ENCODE data around the gene TENM3. TPM values are rescaled to one million over a fixed set of nuclear protein-coding genes. Genes with fewer than 3 reads are reported as not detected.
A peak's percentile ranks its signal among the peaks of the same experiment; 100 is the strongest.
"Not testable (repeated sequence)": the region's sequence is repeated elsewhere in the genome, so short reads cannot be mapped to it uniquely, and the experiment has no call there.

The TENM3 gene
- total RNA-seq, 2 donors from 2014 or later = 39.5 to 51.9 TPM

DNA sequence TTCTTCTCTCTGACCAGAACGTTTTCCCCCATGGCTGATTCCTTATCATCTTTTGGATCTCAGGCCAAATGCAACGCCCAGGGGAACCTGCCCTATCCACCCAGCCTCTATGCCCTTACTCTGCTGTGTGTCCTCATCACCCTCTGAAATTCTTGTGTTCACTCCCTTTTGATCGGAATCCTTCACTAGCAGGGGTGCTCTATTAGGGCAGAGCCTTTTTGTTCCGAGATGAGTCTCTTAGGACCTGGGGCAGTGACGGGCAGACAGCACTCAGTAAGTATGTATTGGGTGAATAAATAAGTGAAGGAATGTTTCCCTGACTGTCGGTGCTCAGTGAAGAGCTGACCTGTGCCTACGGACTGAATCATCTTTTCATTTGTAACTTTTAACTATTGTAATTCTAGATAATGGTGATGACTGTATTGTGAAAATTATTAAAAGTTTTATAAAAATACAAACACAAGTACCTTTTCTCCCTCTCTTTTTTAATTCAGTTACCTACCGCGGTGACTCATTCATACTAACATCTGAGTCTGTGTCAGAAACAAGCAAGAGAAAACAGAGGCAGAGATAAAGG is 4.8 kb upstream of the TENM3 start:
- Histone ChIP-seq H3K9me3 (ENCODE audit: control insufficient read depth, low read length) (no peaks in the 10 kb centered on the region), H3K36me3 (ENCODE audit: control insufficient read depth, insufficient read depth, low read length) (no peaks in the 10 kb centered on the region), H3K27me3 (ENCODE audit: control insufficient read depth, insufficient read depth, low read length, poor library complexity, severe bottlenecking) (no peaks in the 10 kb centered on the region), H3K4me1 (ENCODE audit: control insufficient read depth, insufficient read depth, low read length) (peaks cover 7% of the 10 kb centered on the region), H3K9ac (ENCODE audit: extremely low read depth, low read length, poor library complexity, severe bottlenecking) (no peak overlapping the region), H3K27ac (ENCODE audit: low read depth, low read length) (no peak overlapping the region), H3K4me3 (ENCODE audit: low read length) (no peak overlapping the region)
- TF ChIP-seq, protein P1, sequence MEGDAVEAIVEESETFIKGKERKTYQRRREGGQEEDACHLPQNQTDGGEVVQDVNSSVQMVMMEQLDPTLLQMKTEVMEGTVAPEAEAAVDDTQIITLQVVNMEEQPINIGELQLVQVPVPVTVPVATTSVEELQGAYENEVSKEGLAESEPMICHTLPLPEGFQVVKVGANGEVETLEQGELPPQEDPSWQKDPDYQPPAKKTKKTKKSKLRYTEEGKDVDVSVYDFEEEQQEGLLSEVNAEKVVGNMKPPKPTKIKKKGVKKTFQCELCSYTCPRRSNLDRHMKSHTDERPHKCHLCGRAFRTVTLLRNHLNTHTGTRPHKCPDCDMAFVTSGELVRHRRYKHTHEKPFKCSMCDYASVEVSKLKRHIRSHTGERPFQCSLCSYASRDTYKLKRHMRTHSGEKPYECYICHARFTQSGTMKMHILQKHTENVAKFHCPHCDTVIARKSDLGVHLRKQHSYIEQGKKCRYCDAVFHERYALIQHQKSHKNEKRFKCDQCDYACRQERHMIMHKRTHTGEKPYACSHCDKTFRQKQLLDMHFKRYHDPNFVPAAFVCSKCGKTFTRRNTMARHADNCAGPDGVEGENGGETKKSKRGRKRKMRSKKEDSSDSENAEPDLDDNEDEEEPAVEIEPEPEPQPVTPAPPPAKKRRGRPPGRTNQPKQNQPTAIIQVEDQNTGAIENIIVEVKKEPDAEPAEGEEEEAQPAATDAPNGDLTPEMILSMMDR (conservative IDR thresholded peaks at IDR 0.05) = no peak
- WGBS, 2 experiments (ENCODE audit: insufficient coverage in 1 of 2, insufficient read length in 1 of 2) = 61 to 66% methylated on average over 5 to 7 of the region's 9 CpGs
- Mint-ChIP-seq H3K9me3 (peaks cover 7% of the 10 kb centered on the region), H3K4me1 (peaks cover 25% of the 10 kb centered on the region), H3K27me3 (ENCODE audit: insufficient read depth) (no peaks in the 10 kb centered on the region), H3K4me3 (no peak overlapping the region), H3K27ac (peak overlapping the region; percentile 2), H3K36me3 (ENCODE audit: low read depth) (peaks cover 4% of the 10 kb centered on the region)
- peak; percentile 62 for DNase-seq

DNA sequence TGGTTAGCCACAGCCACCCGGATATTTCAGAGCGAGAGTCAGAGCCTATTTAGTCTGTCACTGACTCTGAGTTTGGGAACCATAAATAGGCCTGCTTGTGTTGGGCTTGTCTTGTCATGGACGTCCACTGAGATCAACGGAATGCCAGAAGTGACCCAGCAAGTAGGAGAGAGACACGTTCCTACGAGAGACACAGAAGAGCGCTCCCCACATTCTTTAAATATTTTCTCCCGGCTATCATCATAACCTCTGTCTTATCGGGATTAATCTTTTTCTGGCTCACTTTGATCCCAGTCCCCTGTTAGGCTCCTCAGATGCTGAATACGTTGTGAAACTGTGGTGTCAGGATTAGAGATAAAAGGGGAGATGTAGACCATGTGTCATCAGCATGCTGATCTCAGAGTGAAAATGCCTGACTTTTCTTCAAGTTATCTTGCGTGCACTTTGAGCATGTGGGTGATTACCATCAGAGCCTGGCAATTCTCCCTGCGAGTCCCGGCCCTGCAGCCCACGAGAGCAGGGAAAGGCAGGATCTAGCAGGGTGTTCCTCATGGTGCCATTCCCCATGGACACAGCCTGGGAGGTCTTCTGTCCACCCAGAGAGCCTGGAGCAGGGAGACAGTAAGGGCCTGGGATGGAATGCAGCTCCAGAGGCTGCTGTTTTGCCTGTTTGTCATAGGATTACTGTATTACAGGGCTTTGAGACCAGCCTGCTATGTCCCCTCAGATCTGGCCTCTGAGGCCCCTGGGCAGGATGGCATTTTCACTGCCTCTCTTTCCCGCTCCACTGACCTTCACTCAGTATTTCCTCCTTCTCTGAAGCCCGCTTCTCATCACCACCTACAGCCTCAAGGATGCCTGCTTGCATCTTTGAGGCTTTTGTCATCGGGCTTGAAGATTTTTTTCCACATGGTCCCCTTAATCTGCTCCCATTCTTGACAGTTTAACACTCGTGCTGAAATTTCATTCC is 2.8 kb upstream of the TENM3 start:
- peak overlapping the region; percentile 60 for H3K27ac Mint-ChIP-seq
- TF ChIP-seq, protein P1 (conservative IDR thresholded peaks at IDR 0.05) = no peak
- no peaks in the 10 kb centered on the region for H3K9me3 ChIP-seq (ENCODE audit: control insufficient read depth, low read length)
- H3K9me3 Mint-ChIP-seq = peaks cover 7% of the 10 kb centered on the region
- H3K4me3 ChIP-seq (ENCODE audit: low read length) = no peak overlapping the region
- WGBS, 2 experiments (ENCODE audit: insufficient coverage in 1 of 2, insufficient read length in 1 of 2) = 66 to 70% methylated on average over 7 to 18 of the region's 18 CpGs
- H3K4me1 Mint-ChIP-seq = peaks cover 31% of the 10 kb centered on the region
- H3K27me3 ChIP-seq (ENCODE audit: control insufficient read depth, insufficient read depth, low read length, poor library complexity, severe bottlenecking) = no peaks in the 10 kb centered on the region
- peak overlapping the region; percentile 64 for H3K27ac ChIP-seq (ENCODE audit: low read depth, low read length)
- no peak overlapping the region for H3K4me3 Mint-ChIP-seq
- H3K36me3 ChIP-seq (ENCODE audit: control insufficient read depth, insufficient read depth, low read length) = no peaks in the 10 kb centered on the region
- H3K4me1 ChIP-seq (ENCODE audit: control insufficient read depth, insufficient read depth, low read length) = peaks cover 8% of the 10 kb centered on the region
- peak; percentile 73 for DNase-seq
- H3K27me3 Mint-ChIP-seq (ENCODE audit: insufficient read depth) = no peaks in the 10 kb centered on the region
- H3K36me3 Mint-ChIP-seq (ENCODE audit: low read depth) = peaks cover 4% of the 10 kb centered on the region
- peak overlapping the region; percentile 17 for H3K9ac ChIP-seq (ENCODE audit: extremely low read depth, low read length, poor library complexity, severe bottlenecking)

DNA sequence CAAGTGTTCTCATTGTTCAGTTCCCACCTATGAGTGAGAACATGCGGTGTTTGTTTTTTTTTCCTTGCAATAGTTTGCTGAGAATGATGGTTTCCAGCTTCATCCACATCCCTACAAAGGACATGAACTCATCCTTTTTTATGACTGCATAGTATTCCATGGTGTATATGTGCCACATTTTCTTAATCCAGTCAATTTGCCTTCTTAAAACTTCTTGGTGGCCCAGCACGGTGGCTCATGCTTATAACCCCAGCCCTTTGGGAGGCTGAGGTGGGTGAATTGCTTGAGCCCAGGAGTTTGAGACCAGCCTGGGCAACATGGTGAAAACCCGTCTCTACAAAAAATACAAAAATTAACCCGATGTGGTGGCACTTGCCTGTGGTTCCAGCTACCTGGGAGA is 942 bp upstream of the TENM3 start:
- H3K4me1 ChIP-seq (ENCODE audit: control insufficient read depth, insufficient read depth, low read length) = peaks cover 22% of the 10 kb centered on the region
- H3K4me1 Mint-ChIP-seq = peaks cover 44% of the 10 kb centered on the region
- 95 to 96% methylated on average over 3 to 4 of the region's 4 CpGs for WGBS, 2 experiments (ENCODE audit: insufficient coverage in 1 of 2, insufficient read length in 1 of 2)
- peak overlapping the region; percentile 85 for H3K27ac Mint-ChIP-seq
- not testable (repeated sequence) for H3K4me3 ChIP-seq (ENCODE audit: low read length); H3K4me3 Mint-ChIP-seq; H3K9me3 Mint-ChIP-seq; H3K9ac ChIP-seq (ENCODE audit: extremely low read depth, low read length, poor library complexity, severe bottlenecking); H3K27me3 Mint-ChIP-seq (ENCODE audit: insufficient read depth); H3K36me3 ChIP-seq (ENCODE audit: control insufficient read depth, insufficient read depth, low read length); H3K27me3 ChIP-seq (ENCODE audit: control insufficient read depth, insufficient read depth, low read length, poor library complexity, severe bottlenecking); H3K27ac ChIP-seq (ENCODE audit: low read depth, low read length); H3K9me3 ChIP-seq (ENCODE audit: control insufficient read depth, low read length); H3K36me3 Mint-ChIP-seq (ENCODE audit: low read depth); DNase-seq

All from endodermal cell (in vitro differentiated cells).